Fibroblast of lung (primary cell): ENCODE results near the gene PPP6R3. TPM values are rescaled to one million over a fixed set of nuclear protein-coding genes. Genes with fewer than 3 reads are reported as not detected.

Source experiments
- DNase-seq, 2 donors: peaks; one replicate each; pipeline versions ENCODE4 v3.0.0 to v3.0.0-alpha.2; 2010; ENCODE audit warnings: low read depth in 2 of 2
- H2AFZ ChIP-seq: 2 replicates; pipeline ENCODE4 v1.5.1; 2012; ENCODE audit warnings: low read length, control low read depth, inconsistent platforms
- H3K27ac ChIP-seq: 2 replicates; pipeline ENCODE4 v1.5.1; 2011; ENCODE audit warnings: low read length, control low read depth; ENCODE audit not compliant: insufficient read depth
- H3K27me3 ChIP-seq: 2 replicates; pipeline ENCODE4 v1.5.1; 2011; ENCODE audit warnings: mild to moderate bottlenecking, low read length; ENCODE audit not compliant: control insufficient read depth, insufficient read depth
- H3K36me3 ChIP-seq: 2 replicates; pipeline ENCODE4 v1.5.1; 2011; ENCODE audit warnings: low read length; ENCODE audit not compliant: control insufficient read depth, insufficient read depth
- H3K4me1 ChIP-seq: 2 replicates; pipeline ENCODE4 v1.5.1; 2011; ENCODE audit warnings: low read length; ENCODE audit not compliant: control insufficient read depth, insufficient read depth; ENCODE audit errors: extremely low read depth
- H3K4me2 ChIP-seq: 2 replicates; pipeline ENCODE4 v1.5.1; 2011; ENCODE audit warnings: low read length, control low read depth; ENCODE audit not compliant: insufficient read depth; ENCODE audit errors: extremely low read depth
- H3K4me3 ChIP-seq, 4 experiments: fragments of 200-600 bp in 1 of 4; sonication (generic) in 1 of 4; replicated peaks in 1 of 4; 2 replicates each; pipeline ENCODE4 v1.5.1; 2011 to 2016; ENCODE audit warnings: low read length in 4 of 4, low read depth in 3 of 4, mild to moderate bottlenecking in 3 of 4, control low read depth in 2 of 4, inconsistent platforms in 1 of 4, mixed read lengths in 1 of 4; ENCODE audit not compliant: insufficient read depth in 1 of 4; ENCODE audit errors: control extremely low read depth in 1 of 4
- H3K79me2 ChIP-seq: 2 replicates; pipeline ENCODE4 v1.5.1; 2012; ENCODE audit warnings: mild to moderate bottlenecking, low read length, inconsistent platforms; ENCODE audit not compliant: control insufficient read depth, insufficient read depth
- H3K9ac ChIP-seq: 2 replicates; pipeline ENCODE4 v1.5.1; 2011; ENCODE audit warnings: mild to moderate bottlenecking, low read length, control low read depth; ENCODE audit not compliant: insufficient read depth
- H3K9me3 ChIP-seq: 2 replicates; pipeline ENCODE4 v1.5.1; 2012; ENCODE audit warnings: low read depth, low read length; ENCODE audit not compliant: control insufficient read depth, insufficient read depth
- H4K20me1 ChIP-seq: 2 replicates; pipeline ENCODE4 v1.5.1; 2011; ENCODE audit warnings: low read length; ENCODE audit not compliant: control insufficient read depth, insufficient read depth; ENCODE audit errors: extremely low read depth
- EZH2 ChIP-seq: IDR thresholded peaks from 2 replicates; pipeline ENCODE4 v1.5.1; 2012; ENCODE audit warnings: low read length, control low read depth, mild to moderate bottlenecking; ENCODE audit errors: missing control alignments
- polyA plus RNA-seq, 2 donors: library from polyadenylated mRNA; depleted of rRNA in 1 of 2; stranded (reverse) in 1 of 2; unstranded in 1 of 2; fragments of >200 nt; gene quantifications; 2 replicates each; pipeline ENCODE4 v1.2.1, GENCODE V29; 2011 to 2012; ENCODE audit warnings: missing spikeins in 1 of 2
- total RNA-seq: library from RNA; depleted of rRNA; stranded (reverse); fragments of >200 nt; gene quantifications from 2 replicates; pipeline ENCODE4 v1.2.1, GENCODE V29; 2014
- TF ChIP-seq, protein P1 (sequence below), 2 donors: IDR thresholded peaks in 1 of 2; conservative IDR thresholded peaks in 1 of 2; 1 replicate in 1 of 2; 2 replicates in 1 of 2; pipeline ENCODE4 v1.5.1; 2011 to 2012; ENCODE audit warnings: low read length in 2 of 2, control low read depth in 1 of 2, inconsistent platforms in 1 of 2, low read depth in 1 of 2, mild to moderate bottlenecking in 1 of 2

PPP6R3 gene
- total and polyA plus RNA-seq, 2 donors (not counting 1 experiment from before 2014, with no cell fraction given): 44.2 to 120 TPM

DNA sequence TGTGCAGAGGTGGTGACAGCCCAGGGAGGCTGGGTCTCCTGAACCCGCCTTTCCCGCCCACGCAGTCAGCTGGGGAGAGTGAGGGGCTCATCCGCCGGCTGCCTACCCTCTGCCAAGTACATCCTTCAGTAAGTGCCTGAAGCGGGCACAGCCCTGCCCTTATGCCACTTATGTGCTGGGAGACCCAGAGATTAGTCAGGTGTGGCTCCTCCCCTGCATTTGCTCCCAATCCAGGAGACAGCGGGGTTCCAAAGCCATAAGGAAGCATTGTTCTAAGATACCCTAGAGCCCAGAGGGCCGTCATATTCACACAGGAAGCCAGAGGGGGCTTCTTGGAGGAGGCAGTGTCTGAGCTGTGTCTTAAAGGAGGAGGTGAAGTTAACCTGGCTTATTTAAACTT, 5.8 kb upstream of the PPP6R3 start:
- Histone ChIP-seq H3K4me3 (no peak overlapping the region), H3K79me2 (no peaks in the 10 kb centered on the region), H2AFZ (no peak overlapping the region), H3K4me1 (no peaks in the 10 kb centered on the region), H3K36me3 (no peaks in the 10 kb centered on the region), H3K9ac (no peak overlapping the region), H3K27ac (no peak overlapping the region), H3K9me3 (no peaks in the 10 kb centered on the region), H3K4me2 (no peak overlapping the region), H3K27me3 (no peaks in the 10 kb centered on the region), H4K20me1 (no peaks in the 10 kb centered on the region)
- no peak for TF ChIP-seq EZH2
- TF ChIP-seq, protein P1, sequence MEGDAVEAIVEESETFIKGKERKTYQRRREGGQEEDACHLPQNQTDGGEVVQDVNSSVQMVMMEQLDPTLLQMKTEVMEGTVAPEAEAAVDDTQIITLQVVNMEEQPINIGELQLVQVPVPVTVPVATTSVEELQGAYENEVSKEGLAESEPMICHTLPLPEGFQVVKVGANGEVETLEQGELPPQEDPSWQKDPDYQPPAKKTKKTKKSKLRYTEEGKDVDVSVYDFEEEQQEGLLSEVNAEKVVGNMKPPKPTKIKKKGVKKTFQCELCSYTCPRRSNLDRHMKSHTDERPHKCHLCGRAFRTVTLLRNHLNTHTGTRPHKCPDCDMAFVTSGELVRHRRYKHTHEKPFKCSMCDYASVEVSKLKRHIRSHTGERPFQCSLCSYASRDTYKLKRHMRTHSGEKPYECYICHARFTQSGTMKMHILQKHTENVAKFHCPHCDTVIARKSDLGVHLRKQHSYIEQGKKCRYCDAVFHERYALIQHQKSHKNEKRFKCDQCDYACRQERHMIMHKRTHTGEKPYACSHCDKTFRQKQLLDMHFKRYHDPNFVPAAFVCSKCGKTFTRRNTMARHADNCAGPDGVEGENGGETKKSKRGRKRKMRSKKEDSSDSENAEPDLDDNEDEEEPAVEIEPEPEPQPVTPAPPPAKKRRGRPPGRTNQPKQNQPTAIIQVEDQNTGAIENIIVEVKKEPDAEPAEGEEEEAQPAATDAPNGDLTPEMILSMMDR (conservative IDR thresholded peaks at IDR 0.05 in 1 of 2, IDR thresholded peaks at IDR 0.05 in 1 of 2; ENCODE audit: low read depth in 1 of 2, low read length in 2 of 2): no peak
- no peak for DNase-seq

DNA sequence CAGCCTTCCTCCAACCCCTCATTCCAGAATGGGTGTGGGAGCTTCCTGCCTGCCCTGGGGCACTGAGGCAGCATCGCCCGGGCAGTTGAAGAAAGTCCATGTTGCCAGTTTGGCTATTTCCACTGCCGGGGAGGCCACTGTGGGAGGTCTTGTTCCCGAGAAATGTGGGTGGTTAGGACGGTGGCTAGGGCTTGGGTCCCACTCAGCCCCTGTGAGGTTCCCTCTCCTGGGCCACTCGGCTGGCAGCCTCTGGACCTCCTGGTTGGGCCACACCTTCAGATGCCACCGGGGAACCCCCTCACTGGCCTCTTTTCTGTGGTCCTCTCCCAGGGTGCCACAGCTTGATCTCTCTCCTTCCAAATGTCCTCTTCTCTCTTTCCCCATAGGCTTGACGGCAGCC, 5.1 kb upstream of the PPP6R3 start:
- Histone ChIP-seq H3K9ac (no peak overlapping the region), H3K36me3 (no peaks in the 10 kb centered on the region), H3K4me2 (no peak overlapping the region), H3K4me3 (no peak overlapping the region), H2AFZ (no peak overlapping the region), H3K4me1 (no peaks in the 10 kb centered on the region), H3K79me2 (no peaks in the 10 kb centered on the region), H4K20me1 (no peaks in the 10 kb centered on the region), H3K27ac (no peak overlapping the region), H3K27me3 (no peaks in the 10 kb centered on the region), H3K9me3 (no peaks in the 10 kb centered on the region)
- no peak for DNase-seq
- TF ChIP-seq, protein P1 (conservative IDR thresholded peaks at IDR 0.05 in 1 of 2, IDR thresholded peaks at IDR 0.05 in 1 of 2; ENCODE audit: low read depth in 1 of 2, low read length in 2 of 2): no peak
- no peak for TF ChIP-seq EZH2

DNA sequence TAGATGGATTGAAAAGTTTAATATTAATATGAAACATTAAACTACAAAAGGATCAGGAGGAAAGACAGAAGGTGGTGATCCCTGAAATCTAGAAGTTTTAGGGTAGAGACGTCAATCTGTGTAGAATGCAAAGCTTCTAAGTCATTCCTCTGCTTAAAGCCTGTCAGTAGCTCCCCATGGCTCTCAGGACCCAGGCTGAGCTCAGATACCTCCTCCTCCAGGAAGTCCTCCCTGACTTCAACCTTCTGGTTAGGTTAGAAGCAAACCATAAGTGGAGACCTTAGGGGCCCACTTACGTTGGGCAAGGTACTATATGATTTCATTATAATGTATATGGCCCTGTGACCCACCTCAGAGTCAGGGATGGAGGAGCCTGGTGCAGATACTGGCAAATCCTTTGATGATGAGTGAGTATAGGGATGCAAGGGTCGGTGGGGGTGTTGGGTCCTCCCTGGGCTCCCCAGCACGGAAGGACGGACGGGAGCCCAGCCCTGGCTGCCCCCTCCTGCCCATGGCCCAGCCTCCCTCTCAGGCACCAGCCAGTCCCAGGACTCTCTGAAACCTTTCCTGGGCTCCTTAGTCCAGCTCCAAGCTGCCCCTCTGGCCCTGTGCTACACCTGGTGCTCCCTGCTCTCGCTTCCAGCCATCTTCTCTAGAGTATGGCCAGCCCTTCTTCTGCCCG, 3.2 kb upstream of the PPP6R3 start:
- Histone ChIP-seq H3K36me3 (no peaks in the 10 kb centered on the region), H4K20me1 (no peaks in the 10 kb centered on the region), H3K4me1 (no peaks in the 10 kb centered on the region), H2AFZ (no peak overlapping the region), H3K9ac (no peak overlapping the region), H3K9me3 (no peaks in the 10 kb centered on the region), H3K27ac (no peak overlapping the region), H3K4me3 (no peak overlapping the region), H3K27me3 (no peaks in the 10 kb centered on the region), H3K4me2 (no peak overlapping the region), H3K79me2 (peaks cover 16% of the 10 kb centered on the region)
- no peak for DNase-seq
- TF ChIP-seq, protein P1 (conservative IDR thresholded peaks at IDR 0.05 in 1 of 2, IDR thresholded peaks at IDR 0.05 in 1 of 2; ENCODE audit: low read depth in 1 of 2, low read length in 2 of 2): no peak
